GM10266 (cell line): Measurements from ENCODE around the gene ARHGAP26.

Experiments
- DNase-seq: peaks from one replicate; pipeline ENCODE4 v3.0.0; 2012; ENCODE audit errors: extremely low spot score
- CTCF ChIP-seq: IDR thresholded peaks from 2 replicates; pipeline ENCODE4 v1.5.1; 2012; ENCODE audit warnings: mild to moderate bottlenecking, low read depth; ENCODE audit not compliant: control insufficient read depth, insufficient read depth; ENCODE audit errors: missing control alignments

ARHGAP26 gene

GRCh38 chr5:143063175-143063970 is 293.2 kb downstream of the ARHGAP26 start:
- no peak for TF ChIP-seq CTCF
- DNase-seq = no peak

- TF ChIP-seq CTCF = no peak
- no peak for DNase-seq
Observed at GRCh38 chr5:143064218-143064641, 294.1 kb downstream of the ARHGAP26 start.

- no peak for DNase-seq
- TF ChIP-seq CTCF = no peak
Observed at GRCh38 chr5:143064676-143065075, 294.5 kb downstream of the ARHGAP26 start.

- TF ChIP-seq CTCF = no peak
- no peak for DNase-seq
Observed at GRCh38 chr5:143065185-143065965, 295.2 kb downstream of the ARHGAP26 start.

GRCh38 chr5:143065996-143066522 is 295.9 kb downstream of the ARHGAP26 start:
- no peak for TF ChIP-seq CTCF
- DNase-seq = no peak

- peak; percentile 39 for DNase-seq
- TF ChIP-seq CTCF = no peak
Observed at GRCh38 chr5:143066556-143067281, 296.5 kb downstream of the ARHGAP26 start.
